NT2/D1 (cell line): ENCODE data around the gene ATP1A1.

Source experiments
- YY1 ChIP-seq: IDR thresholded peaks from 2 replicates; pipeline ENCODE4 v1.6.1; 2011; ENCODE audit not compliant: insufficient read length, insufficient read depth
- ZNF274 ChIP-seq: IDR thresholded peaks from 2 replicates; pipeline ENCODE4 v1.6.1; 2011; ENCODE audit warnings: mild to moderate bottlenecking, low read depth, low read length

DNA sequence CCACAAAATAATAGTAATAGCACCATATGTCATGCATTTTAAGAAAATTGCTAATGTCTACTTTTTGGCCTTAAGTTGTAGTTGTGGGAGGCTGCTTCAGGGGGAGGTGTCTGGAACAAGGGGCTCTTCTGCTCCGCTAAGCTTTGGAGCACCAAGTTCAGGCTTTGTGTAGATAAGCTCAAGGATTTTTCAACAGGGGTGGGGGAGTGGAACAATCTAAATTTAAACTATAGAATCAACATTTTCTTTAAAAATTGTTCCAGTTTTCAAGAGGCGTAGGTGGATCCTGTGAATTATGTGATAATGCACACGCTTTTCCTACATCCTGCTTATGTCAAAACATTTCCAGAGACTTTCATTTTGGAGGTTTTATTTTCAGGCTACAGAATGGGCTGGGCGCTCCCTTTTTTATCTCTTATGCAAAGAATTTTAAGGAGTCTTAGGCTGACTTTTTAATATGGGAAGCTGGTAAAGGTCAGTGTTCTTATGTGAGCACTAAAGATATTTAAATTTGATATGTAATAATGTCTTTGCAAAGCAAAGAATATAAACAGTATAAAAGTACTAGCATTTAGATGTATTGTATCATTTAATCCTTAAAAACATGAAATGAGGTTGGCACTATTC, 9.9 kb downstream of the ATP1A1 start:
- TF ChIP-seq YY1 (no peak), ZNF274 (no peak)
